GM10266 (cell line): ENCODE measurements around the gene DEGS1.

Experiments used
- DNase-seq: peaks from one replicate; pipeline ENCODE4 v3.0.0; 2012; ENCODE audit errors: extremely low spot score
- TF ChIP-seq, protein P1 (sequence below): IDR thresholded peaks from 2 replicates; pipeline ENCODE4 v1.5.1; 2012; ENCODE audit warnings: mild to moderate bottlenecking, low read depth; ENCODE audit not compliant: control insufficient read depth, insufficient read depth; ENCODE audit errors: missing control alignments

DEGS1 gene

GRCh38 chr1:224213438-224214119 lies 30.5 kb downstream of the DEGS1 start:
- DNase-seq, result no peak
- TF ChIP-seq, protein P1, sequence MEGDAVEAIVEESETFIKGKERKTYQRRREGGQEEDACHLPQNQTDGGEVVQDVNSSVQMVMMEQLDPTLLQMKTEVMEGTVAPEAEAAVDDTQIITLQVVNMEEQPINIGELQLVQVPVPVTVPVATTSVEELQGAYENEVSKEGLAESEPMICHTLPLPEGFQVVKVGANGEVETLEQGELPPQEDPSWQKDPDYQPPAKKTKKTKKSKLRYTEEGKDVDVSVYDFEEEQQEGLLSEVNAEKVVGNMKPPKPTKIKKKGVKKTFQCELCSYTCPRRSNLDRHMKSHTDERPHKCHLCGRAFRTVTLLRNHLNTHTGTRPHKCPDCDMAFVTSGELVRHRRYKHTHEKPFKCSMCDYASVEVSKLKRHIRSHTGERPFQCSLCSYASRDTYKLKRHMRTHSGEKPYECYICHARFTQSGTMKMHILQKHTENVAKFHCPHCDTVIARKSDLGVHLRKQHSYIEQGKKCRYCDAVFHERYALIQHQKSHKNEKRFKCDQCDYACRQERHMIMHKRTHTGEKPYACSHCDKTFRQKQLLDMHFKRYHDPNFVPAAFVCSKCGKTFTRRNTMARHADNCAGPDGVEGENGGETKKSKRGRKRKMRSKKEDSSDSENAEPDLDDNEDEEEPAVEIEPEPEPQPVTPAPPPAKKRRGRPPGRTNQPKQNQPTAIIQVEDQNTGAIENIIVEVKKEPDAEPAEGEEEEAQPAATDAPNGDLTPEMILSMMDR, result no peak

- no peak for DNase-seq
- TF ChIP-seq, protein P1, result no peak
Measured at GRCh38 chr1:224216382-224216781, 33.3 kb downstream of the DEGS1 start.

DNA sequence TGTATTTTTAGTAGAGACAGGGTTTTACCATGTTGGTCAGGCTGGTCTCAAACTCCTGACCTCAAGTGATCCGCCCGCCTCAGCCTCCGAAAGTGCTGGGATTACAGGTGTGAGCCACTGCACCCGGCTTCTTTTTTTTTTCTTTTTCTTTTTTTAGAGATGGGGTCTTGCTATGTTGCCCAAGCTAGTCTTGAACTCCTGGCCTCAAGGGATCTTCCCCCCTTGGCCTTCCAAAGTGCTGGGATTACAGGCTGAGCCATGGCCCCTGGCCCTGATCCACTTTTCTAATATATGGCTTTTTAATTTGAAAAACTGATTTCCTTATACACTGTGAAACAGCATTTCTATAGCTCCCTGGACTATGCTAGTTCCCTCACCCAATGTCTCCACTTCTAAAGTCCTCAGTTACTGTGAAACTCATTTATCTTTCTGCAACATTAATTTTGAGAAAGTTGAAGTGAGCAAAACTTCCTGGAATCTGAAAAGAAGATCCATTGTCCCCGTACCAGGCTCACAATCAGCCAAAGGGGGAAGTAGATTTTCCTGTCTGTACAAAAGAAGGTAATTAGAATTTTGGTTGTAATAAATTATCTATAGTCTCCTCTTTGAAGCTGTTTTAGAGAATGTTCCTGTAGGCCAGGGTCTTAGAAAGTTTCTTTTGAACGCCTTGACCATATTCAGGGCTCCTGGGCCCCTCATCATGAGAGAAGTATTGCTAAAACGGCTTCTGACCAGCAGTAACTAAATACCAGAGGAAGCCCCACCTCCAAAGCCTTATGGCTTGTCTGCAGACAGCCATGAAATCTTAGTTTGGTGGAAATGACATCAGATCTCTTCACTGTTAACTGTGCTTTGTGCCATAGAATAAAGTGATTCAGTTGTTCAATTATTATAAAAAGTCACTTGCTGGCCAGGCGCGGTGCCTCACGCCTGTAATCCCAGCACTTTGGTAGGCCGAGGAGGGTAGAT lies 34.9 kb downstream of the DEGS1 start:
- no peak for DNase-seq
- TF ChIP-seq, protein P1, result no peak

- no peak for DNase-seq
- TF ChIP-seq, protein P1, result no peak
Measured at GRCh38 chr1:224219011-224219611, 36.1 kb downstream of the DEGS1 start.

GRCh38 chr1:224219612-224220059 lies 36.6 kb downstream of the DEGS1 start:
- DNase-seq, result no peak
- TF ChIP-seq, protein P1, result no peak

DNA sequence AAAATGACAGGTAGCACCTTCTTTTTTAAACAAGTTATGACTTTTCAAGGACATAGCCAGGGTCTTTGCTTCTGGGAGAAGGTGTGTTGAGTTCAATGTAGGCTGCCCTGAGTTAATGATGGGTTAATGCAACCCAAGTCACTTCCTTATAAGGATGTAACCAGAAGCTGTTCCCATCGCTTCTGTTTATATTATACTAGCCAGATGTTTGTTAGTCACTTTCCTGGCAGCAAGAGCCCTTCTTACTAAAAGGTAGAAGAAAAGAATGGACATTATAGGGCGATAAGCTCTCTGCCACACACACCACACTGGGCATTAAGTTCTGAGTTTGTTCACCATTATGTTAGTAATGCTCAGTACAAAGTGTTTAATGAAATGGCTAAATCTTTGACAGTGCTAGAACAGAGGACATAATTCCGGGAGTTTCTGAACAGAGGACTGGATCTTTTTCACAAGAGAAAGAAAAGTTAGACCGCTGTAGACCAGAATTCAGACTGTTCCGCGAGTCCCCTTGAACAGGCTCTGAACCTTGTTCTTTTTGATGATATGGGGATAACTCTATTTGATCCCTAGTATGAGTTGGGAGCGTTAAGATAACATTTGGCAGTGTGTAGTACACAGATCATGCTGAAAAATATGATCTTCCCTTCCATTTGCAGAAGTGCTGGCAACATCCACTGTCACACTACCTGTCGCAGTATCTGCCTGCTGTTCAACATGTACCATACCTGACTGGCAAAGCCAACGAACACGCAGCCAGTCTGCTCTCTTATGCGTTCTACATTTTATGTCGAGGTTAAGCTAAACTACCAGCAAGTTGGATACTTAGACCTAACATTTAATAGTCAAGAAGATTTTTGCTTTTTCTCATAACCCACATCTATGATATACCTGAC lies 41.0 kb downstream of the DEGS1 start:
- DNase-seq, result no peak

More for the DNA sequence above, 41.0 kb downstream of the DEGS1 start:
- TF ChIP-seq, protein P1, result no peak
